Measurements from ENCODE around the gene EXOSC7. TPM values are rescaled to one million over a fixed set of nuclear protein-coding genes. Genes with fewer than 3 reads are reported as not detected.

The EXOSC7 gene
- polyA plus RNA-seq, 1 of the 3 experiments (the other 2 are of a cell fraction) = 83.5 TPM

- H4K20me1 ChIP-seq (ENCODE audit: insufficient read depth) = no peaks in the 10 kb centered on the region
- peaks cover 2 to 8% of the 10 kb centered on the region in 2 experiments for H3K36me3 ChIP-seq (replicated peaks in 1 of 2; ENCODE audit: control insufficient read depth in 1 of 2, insufficient read depth in 2 of 2, low read length in 1 of 2)
- no peaks in the 10 kb centered on the region for H3K27me3 ChIP-seq (ENCODE audit: insufficient read depth)
- no peak overlapping the region for H3K4me3 ChIP-seq (ENCODE audit: low read depth in 2 of 2, low read length in 1 of 2)
- ChIA-PET POLR2A (interaction anchor here (0.6 kb wide), 1 partner anchor 210 kb away, joined by 4 read pairs; no protein-coding TSS in a partner anchor), CTCF (no interaction called here)
- H3K27ac ChIP-seq (ENCODE audit: low read depth in 2 of 2, low read length in 1 of 2) = no peak overlapping the region
- no peak overlapping the region for H2AFZ ChIP-seq (ENCODE audit: low read depth)
- DNase-seq = no peak
- TF ChIP-seq GATA2 (CRISPR knock-in tag; IDR thresholded peaks at IDR 0.05) (no peak), TAF1 (IDR thresholded peaks at IDR 0.05; ENCODE audit: borderline replicate concordance, low read depth, low read length) (no peak), TEAD4 (IDR thresholded peaks at IDR 0.05; ENCODE audit: borderline replicate concordance, insufficient read depth) (no peak), JUND (IDR thresholded peaks at IDR 0.05) (no peak), REST (IDR thresholded peaks at IDR 0.05; ENCODE audit: low read depth, low read length) (no peak), EP300 (IDR thresholded peaks at IDR 0.05; ENCODE audit: borderline replicate concordance in 1 of 2, low read depth in 1 of 2, low read length in 1 of 2) (no peak), CHD2 (IDR thresholded peaks at IDR 0.05; ENCODE audit: low read length, partially characterized antibody) (no peak), SIN3A (IDR thresholded peaks at IDR 0.05; ENCODE audit: borderline replicate concordance, low read depth, low read length) (no peak), RXRA (IDR thresholded peaks at IDR 0.05; ENCODE audit: borderline replicate concordance, low read depth) (no peak), PBX3 (IDR thresholded peaks at IDR 0.05) (no peak)
- 96% methylated on average over 5 of the region's 5 CpGs for WGBS (ENCODE audit: low lambda C conversion rate)
- H3F3A ChIP-seq (replicated peaks; ENCODE audit: insufficient read depth) = no peaks in the 10 kb centered on the region
- no peaks in the 10 kb centered on the region for H3K79me2 ChIP-seq (ENCODE audit: insufficient read depth)
- no peaks in the 10 kb centered on the region for H3K9me2 ChIP-seq
- H3K9ac ChIP-seq = no peak overlapping the region
- no peak overlapping the region for H3K4me2 ChIP-seq
- no peaks in the 10 kb centered on the region for H3K9me3 ChIP-seq
- H3K4me1 ChIP-seq (ENCODE audit: control insufficient read depth in 1 of 2, insufficient read depth in 2 of 2, low read depth in 1 of 2, low read length in 1 of 2) = no peaks in the 10 kb centered on the region
Measured at GRCh38 chr3:45017821-45018220, 41.8 kb downstream of the EXOSC7 start.

- no peaks in the 10 kb centered on the region for H3K9me3 ChIP-seq
- H3K9me2 ChIP-seq = no peaks in the 10 kb centered on the region
- H3K4me3 ChIP-seq (ENCODE audit: low read depth in 2 of 2, low read length in 1 of 2) = no peak overlapping the region
- no peaks in the 10 kb centered on the region for H3F3A ChIP-seq (replicated peaks; ENCODE audit: insufficient read depth)
- H4K20me1 ChIP-seq (ENCODE audit: insufficient read depth) = no peaks in the 10 kb centered on the region
- no peak overlapping the region for H3K9ac ChIP-seq
- H3K4me1 ChIP-seq (ENCODE audit: control insufficient read depth in 1 of 2, insufficient read depth in 2 of 2, low read depth in 1 of 2, low read length in 1 of 2) = no peaks in the 10 kb centered on the region
- no peak overlapping the region for H2AFZ ChIP-seq (ENCODE audit: low read depth)
- no peaks in the 10 kb centered on the region for H3K27me3 ChIP-seq (ENCODE audit: insufficient read depth)
- no peak for DNase-seq
- CTCF ChIA-PET = interaction anchor here (1.7 to 1.8 kb wide), 2 partner anchors 10 to 17 kb away, joined by 5 read pairs; no protein-coding TSS in a partner anchor
- WGBS (ENCODE audit: low lambda C conversion rate) = 86% methylated on average over 7 of the region's 8 CpGs
- no peak overlapping the region for H3K4me2 ChIP-seq
- POLR2A ChIA-PET = no interaction called here
- TF ChIP-seq JUND (IDR thresholded peaks at IDR 0.05) (no peak), GABPA (IDR thresholded peaks at IDR 0.05; ENCODE audit: low read depth) (no peak), SIN3A (IDR thresholded peaks at IDR 0.05; ENCODE audit: borderline replicate concordance, low read depth, low read length) (no peak)
- H3K79me2 ChIP-seq (ENCODE audit: insufficient read depth) = no peaks in the 10 kb centered on the region
- H3K36me3 ChIP-seq (replicated peaks in 1 of 2; ENCODE audit: control insufficient read depth in 1 of 2, insufficient read depth in 2 of 2, low read length in 1 of 2) = no peaks in the 10 kb centered on the region
- H3K27ac ChIP-seq (ENCODE audit: low read depth in 2 of 2, low read length in 1 of 2) = no peak overlapping the region
Measured at GRCh38 chr3:45020534-45020933, 44.5 kb downstream of the EXOSC7 start.
